HG02970 (cell line): ENCODE results near the gene RBM3.

Experiments used
- ATAC-seq: cut with Tn5 transposase; IDR thresholded peaks from one replicate; pipeline ENCODE4 v1.9.1; 2021; ENCODE audit warnings: mild to moderate bottlenecking, moderate library complexity, moderate number of reproducible peaks; ENCODE audit not compliant: unreplicated experiment, low FRiP score

RBM3 gene

DNA sequence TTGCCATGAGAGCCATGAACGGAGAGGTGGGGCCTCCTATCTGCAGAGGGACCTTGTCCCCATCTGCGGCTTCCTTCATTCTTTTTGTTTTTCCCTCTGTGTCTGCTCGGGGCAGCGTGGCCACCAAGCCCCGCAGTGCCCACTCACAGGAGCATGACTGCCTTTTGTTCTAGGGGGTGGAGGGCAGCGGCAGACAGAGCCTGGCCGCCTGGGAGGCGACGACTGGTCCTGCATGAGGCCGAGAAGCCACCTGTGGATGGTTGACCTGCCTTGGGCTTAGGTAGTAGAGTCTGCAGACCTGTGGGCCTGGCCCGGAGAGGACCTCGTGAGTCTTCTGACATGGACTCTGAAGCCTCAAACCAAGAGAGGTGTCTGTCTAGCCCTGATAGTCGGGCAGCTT, 1.4 kb downstream of the RBM3 start:
- no peak for ATAC-seq

DNA sequence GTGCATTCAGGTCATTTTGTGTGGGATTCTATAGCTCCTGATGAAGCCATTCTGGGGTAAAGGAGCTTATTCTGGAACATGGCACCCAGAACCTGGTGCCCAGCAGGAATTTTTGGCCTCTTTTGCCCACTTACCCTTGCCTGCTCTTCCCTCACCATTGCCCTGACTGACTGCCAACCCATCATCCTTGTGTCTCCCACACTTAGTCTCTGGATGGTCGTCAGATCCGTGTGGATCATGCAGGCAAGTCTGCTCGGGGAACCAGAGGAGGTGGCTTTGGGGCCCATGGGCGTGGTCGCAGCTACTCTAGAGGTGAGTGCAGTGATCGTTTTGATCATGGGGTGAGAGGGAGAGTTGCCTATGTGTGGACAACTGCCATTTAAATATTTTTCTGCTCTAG, 1.8 kb downstream of the RBM3 start:
- no peak for ATAC-seq

DNA sequence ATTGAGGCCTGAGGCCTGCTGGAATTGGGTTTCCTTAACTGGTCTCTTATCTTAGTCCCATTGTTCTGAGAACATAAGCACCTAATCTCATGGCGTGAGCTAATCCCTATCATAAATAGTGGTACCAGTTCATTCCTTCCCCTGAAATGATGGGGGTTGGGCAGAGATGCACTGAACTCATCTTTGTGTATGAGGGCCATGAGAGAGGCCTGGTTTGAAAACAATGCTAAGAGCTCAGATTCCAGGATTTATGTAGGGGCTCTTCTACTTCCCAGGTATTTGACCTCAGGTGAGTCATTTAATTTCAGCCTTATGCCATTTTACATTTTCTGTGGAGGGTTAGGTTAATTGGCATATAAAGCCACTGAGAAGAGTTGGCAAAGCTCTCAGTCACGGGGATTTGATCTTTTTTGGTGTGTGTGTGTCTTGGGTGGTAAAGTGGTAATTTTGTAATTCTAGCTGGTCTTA, 4.4 kb downstream of the RBM3 start:
- no peak for ATAC-seq

GRCh38 chrX:48579259-48579658, 5.0 kb downstream of the RBM3 start:
- ATAC-seq = no peak

- no peak for ATAC-seq
These were observed 6.4 kb downstream of the RBM3 start for GRCh38 chrX:48580662-48581061.

DNA sequence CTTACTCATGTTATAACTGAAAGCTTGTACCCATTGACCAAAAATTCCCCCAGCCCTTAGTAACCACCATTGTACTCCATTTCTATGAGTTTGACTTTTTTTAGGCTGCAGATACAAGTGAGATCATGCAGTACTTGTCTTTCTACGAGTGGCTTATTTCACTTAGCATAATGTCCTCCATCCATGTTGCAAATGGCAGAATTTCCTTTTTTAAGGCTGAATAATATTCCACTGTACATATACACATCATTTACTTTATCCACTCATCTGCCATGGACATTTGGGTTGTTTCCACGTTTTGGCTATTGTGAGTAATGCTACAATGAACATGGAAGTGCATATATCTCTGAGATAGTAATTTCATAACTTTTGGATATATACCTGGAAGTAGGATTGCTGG, 10.4 kb downstream of the RBM3 start:
- no peak for ATAC-seq

DNA sequence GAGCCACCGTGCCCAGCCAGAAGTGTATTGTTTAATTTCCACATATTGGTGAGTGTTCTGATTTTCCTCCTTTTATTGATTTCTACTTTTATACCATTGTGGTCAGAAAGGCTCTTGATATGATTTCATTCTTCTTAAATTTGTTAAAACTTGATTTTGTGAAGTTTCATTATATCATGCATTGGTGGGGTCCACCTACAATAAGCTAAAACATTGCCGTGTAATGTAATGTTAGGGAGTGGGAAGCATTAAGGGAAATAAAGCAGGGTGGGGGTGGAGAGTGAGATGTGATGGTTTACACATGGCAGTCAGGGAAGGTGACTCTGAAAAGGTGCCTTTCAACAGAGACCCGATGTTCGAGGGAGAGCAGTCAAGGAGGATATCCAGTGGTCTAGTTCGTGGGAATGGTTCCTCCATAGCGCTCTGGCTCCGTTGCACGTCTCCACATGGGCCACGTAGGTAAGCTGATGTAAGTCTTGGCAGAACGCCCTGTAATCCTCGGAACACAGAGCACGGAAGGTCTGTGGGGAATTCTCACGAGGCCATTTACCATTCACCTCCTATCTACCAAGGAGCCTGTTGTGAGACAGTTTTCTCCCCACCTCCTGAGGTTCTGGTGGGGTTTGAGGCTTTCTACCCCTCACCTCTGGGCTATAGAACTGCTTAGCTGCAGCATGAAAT, 15.3 kb downstream of the RBM3 start:
- ATAC-seq = no peak

DNA sequence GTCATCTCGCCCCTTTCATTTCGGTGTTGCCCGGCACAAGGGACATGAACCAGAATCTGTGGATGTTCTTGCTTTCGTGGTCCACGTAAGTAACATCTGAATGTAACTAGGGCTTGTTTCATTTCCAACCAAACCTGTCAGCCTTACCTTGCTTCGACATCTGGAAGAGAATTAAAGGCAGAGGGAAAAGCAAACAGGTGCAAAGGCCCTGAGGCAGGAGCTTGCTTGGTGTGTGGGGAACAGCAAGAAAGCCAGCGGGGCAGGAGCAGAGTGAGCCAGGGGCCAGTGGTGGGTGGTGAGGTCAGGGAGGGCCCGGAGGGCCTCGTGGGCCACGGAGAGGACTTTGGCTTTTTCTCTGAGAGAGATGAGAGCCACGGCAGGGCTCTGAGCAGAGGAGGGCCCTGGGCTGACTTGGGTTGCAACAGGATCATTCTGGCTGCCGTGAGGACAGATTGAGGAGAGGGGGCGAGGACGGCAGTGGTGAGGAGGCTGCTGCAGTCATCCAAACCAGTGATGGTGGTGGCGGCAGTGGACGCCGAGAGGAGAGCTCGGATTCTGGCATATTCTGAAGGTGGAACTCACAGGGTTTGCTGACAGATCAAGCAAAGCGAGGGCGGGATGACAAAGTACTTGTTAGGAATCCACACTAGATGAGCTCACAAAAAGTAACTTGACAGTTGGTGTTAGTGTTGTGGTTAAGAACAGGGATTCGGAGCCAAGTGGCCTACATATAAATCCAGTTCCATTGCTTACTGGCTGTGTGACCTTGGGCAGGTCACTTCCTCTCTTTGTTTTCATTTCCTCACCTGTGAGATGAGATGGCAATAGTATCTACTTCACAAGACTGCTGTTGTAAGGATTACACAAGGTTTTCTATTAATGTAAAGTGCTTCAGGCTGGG, 16.2 kb downstream of the RBM3 start:
- ATAC-seq = no peak

DNA sequence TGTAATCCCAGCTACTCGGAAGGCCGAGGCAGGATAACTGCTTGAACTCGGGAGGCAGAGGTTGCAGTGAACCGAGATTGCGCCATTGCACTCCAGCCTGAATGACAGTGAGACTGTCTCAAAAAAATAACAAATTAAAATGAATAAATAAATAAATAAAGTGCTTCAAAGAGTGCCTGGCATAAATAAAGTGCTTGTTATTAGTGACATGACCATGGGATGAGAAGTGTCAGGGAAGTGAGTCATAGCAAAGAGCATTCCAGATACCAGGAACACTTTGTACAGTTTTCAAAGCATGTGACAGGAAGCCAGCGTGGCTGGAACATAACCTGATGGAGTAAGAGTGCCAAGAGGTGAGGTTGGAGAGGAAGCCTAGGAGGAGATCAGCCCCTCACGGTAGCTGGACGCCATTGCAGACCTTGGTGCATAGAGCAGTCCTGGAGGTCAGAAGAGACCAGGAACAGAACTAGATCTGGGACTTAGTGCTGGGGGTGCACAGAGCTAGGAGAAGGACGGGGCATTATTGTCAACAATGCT, 17.0 kb downstream of the RBM3 start:
- no peak for ATAC-seq

DNA sequence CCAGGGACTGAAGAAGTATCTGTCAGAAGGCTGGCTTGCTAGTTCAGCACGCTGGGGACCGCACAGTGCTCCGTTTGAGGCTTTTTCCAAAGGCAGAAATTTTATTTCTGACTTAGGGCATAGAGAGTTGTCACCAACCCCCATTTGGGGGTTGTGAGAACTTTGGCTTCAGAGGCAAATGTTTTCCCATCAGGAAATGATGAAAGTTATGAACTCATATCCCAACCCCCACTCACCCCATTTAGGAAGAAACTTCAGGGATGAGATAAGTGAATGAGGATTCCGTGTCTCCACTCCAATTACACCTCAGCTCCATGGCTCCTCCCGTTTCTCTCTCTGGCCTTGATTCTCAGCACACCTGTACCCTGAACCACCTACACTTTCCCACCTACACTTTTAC, 18.7 kb downstream of the RBM3 start:
- ATAC-seq = no peak

- ATAC-seq = no peak
These were observed 21.6 kb downstream of the RBM3 start for GRCh38 chrX:48595929-48596328.

GRCh38 chrX:48597353-48598264, 23.3 kb downstream of the RBM3 start, which contains the start of gene WDR13:
Gene WDR13 (plus strand): TSS chrX:48597492. CDS start chrX:48597997, 505 bp downstream.
- ATAC-seq = peak; percentile 60

DNA sequence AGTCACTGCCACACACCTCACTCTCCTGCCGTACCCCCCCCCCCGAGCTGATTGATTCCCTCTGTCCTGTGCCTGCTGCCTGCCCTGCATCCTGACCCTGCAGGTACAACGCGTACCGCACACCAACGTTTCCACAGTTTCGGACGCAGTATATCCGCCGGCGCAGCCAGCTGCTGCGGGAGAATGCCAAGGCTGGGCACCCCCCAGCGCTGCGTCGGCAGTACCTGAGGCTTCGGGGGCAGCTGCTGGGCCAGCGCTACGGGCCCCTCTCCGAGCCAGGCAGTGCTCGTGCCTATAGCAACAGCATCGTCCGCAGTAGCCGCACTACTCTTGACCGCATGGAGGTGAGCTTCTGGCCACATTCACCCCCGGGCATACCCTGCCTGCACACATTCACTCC, 24.3 kb downstream of the RBM3 start:
- ATAC-seq = no peak

GRCh38 chrX:48599341-48599740, 25.1 kb downstream of the RBM3 start:
- ATAC-seq = no peak

DNA sequence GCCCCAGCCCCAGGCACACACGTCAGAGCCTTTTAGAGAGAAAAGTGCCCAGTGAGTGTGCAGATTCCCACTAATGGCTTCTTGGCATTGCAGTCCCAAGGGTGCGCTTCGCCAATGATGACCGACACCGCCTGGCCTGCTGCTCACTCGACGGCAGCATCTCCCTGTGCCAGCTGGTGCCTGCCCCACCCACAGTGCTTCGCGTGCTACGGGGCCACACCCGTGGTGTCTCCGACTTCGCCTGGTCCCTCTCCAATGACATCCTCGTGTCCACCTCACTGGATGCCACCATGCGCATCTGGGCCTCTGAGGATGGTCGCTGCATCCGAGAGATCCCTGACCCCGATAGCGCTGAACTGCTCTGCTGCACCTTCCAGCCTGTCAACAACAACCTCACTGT, 25.9 kb downstream of the RBM3 start:
- ATAC-seq = no peak

DNA sequence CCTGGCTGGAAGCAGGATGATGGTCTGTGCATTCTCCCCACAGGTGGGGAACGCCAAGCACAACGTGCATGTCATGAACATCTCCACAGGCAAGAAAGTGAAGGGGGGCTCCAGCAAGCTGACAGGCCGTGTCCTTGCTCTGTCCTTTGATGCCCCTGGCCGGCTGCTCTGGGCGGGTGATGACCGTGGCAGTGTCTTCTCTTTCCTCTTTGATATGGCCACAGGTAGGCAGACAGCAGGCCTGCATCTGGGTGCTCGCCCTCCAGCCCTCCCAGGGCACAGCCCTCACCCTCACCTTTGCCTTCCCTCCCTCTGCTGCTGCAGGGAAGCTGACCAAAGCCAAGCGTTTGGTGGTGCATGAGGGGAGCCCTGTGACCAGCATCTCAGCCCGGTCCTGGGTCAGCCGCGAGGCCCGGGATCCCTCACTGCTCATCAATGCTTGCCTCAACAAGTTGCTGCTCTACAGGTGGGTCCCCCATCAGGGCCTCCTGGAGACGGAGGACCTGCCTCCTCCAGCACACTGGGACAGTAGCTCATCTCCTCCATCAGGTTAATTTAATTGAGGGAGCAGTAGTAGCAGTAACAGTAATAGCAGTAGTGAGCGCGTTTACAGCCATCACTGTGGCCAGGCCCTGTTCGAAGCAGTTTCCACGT, 27.6 kb downstream of the RBM3 start:
- no peak for ATAC-seq

DNA sequence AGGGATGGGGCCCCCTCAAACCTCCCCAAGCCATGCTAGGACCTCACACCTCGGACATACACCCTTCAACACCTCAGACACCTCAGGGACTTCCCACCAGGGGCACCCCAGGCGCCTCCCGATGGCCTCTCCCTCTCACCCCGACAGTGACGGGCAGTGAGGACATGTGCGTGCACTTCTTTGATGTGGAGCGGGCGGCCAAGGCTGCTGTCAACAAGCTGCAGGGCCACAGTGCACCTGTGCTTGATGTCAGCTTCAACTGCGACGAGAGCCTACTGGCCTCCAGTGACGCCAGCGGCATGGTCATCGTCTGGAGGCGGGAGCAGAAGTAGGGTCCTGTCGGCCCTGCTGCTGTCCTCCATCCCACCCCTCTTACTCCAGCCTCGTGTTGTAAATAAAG, 30.4 kb downstream of the RBM3 start:
- no peak for ATAC-seq

DNA sequence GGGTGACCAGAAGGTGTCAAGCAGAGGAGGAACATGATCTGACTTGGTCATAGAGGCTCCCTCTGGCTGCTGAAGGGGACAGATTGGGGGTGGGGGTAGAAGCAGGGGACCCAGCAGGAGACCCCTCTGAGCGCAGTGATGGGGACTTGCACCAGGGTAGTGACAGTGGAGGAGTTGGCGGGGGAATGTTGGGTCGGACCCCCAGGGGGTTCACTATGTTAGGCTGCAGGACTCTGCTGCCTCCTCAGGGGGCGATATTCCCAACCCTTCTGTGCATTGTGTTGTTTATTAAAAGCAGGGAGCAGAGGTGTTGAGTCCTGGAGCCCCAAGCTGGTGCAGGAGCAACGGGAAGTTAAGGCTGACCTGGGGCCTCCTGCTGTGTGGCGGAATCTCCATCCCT, 31.8 kb downstream of the RBM3 start:
- no peak for ATAC-seq

DNA sequence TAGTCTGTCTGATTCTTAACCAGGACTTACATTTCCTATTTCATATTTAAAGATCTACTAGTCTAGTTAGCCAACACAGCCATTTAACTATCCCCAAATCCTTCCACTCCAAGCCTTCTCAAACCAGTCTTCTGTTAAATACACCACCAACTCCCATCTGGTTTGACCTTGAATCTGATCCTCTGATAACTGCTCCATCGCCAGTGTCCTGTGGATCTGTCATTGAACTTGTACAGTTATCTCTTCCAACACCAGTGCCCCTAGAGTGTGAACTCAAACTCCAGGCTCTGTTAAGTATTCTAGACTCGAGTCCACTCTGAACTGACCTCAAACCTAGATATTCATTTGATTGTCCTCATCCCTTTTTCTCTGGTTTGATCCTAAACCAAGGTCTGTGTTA, 37.4 kb downstream of the RBM3 start:
- no peak for ATAC-seq
